HG02852 (cell line): ENCODE measurements around the gene GAK.

Experiments
- ATAC-seq: cut with Tn5 transposase; IDR thresholded peaks from one replicate; pipeline ENCODE4 v1.9.1; 2021; ENCODE audit warnings: mild to moderate bottlenecking, moderate library complexity; ENCODE audit not compliant: unreplicated experiment

The GAK gene

GRCh38 chr4:855880-856224 lies 76.3 kb downstream of the GAK start:
- no peak for ATAC-seq

- ATAC-seq: no peak
Measured at GRCh38 chr4:854356-854755, 77.8 kb downstream of the GAK start.

GRCh38 chr4:853416-853781 lies 78.7 kb downstream of the GAK start:
- no peak for ATAC-seq

- no peak for ATAC-seq
Measured at GRCh38 chr4:851701-852430, 80.2 kb downstream of the GAK start.

DNA sequence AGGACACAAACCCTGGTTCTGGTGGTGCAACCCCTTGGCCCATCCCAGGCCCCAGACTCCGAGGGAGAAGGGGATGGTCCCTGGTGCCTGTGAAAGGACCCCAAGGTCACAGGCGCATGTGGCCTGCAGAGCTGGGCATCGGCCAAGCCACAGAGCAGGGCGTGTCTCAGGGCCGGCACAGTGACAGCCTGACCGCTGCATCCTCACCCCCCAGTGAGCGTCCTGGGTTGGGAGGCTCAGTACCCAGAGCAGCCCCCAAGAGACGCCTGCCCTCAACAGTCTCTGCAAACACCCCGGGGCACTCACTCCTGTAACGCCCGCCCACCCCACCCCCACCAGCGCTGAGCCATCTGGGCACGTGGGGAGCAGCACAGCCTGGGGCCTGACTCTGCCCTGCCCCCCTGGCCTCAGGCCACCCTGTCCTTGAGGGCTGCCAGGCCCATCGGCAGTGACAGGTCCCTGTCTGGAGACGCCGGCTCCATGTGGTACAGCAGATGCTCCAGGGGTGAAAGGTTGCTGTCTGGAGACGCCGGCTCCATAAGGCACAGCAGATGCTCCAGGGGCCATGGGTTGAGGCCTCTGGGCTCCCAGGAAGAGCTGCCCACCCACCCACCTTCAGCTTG lies 81.7 kb downstream of the GAK start:
- no peak for ATAC-seq

GRCh38 chr4:849478-850175 lies 82.5 kb downstream of the GAK start:
- ATAC-seq: no peak

GRCh38 chr4:848803-849477 lies 83.2 kb downstream of the GAK start:
- no peak for ATAC-seq

DNA sequence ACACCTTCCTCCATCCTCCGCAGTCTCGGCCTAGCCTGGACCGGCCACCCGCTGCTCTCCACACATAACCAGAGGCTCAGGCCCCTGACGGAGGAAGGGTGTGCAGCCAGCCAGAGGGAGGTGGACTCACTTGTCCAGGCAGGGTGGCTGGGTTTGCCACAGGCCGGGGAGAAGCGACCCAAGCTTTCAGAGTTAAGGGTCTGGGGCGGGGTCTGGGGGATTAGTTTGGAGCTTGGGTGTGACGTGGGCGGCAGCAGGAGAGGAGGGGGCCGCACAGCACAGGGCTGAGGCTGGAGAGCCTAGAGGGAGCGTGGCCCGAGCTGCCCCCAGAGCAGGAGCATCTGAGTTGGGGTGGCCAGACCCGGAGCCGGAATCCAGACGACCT lies 83.8 kb downstream of the GAK start:
- no peak for ATAC-seq

DNA sequence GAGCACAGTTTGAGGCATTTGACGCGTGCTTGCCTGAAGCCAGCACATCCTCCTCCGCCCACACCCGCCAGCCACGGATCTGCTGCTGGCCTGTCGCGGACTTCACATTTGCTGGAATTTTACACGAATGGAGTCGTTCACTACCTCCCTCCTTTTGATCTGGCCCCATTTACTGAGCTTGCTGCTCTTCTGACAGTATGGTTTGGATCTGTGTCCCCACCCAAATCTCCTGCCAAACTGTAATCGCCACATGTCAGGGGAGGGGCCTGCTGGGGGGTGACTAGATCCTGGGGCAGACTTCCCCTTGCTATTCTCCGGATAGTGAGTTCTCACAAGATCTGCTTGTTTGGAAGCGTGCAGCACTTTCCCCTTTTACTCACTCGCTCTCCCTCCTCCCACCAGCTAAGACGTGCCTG lies 86.3 kb downstream of the GAK start:
- ATAC-seq: no peak

DNA sequence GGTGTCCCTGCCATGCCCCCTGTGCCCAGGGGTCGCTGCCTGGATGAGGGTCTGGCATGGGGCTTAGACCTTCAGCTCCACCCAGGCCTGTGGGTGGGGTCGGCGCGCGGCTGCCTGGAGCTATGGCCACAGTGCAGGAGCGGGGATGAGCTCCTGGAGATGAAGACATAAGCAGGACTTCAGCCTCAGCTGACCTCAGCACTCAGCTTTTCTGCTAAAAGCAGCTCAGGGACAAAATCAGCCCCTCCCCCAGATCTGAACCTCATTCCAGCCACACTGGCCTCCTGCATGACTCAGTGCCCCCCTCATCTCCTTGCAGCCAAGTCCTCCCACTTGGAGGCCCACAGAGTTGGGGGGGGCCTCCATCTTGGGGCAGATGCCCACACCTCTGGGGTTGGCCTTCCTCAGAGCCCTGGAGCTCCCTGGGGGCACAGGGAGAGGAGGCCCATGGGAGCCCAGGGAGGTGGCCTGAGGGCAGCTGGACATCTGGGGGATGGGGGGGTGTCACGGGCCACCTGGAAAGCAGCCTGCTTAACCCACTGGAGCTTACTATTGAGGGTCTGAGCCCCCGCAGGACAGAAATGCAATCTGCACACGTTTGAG lies 86.8 kb downstream of the GAK start:
- no peak for ATAC-seq

GRCh38 chr4:844752-845232 lies 87.3 kb downstream of the GAK start:
- ATAC-seq: no peak

GRCh38 chr4:839675-840443 lies 92.3 kb downstream of the GAK start:
- ATAC-seq: no peak

- ATAC-seq: no peak
Measured at GRCh38 chr4:837772-838171, 94.3 kb downstream of the GAK start.

GRCh38 chr4:836750-837301 lies 95.3 kb downstream of the GAK start:
- no peak for ATAC-seq

DNA sequence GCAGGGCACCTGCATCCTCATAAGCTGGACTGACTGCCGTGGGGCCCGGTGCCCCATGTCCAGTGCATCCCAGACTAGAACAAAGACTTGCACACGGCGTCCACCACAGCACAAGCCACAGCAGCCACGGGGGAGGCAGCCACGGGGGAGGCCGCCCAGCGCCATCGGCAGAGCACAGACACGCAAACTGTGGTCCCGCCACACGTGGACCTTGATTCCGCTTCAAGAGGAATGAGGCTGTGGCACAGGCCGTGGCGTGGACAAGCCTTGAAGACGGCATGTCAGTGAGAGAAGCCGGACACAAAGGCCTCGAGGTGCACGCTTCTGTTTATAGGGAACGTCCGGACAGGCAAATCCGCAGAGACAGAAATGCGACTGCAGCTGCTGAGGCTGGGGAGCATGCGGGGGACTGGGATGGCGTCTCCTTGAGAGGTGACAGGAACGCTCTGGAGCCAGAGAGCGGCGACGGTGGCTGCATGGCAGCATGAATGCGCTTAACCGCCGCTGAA lies 96.1 kb downstream of the GAK start:
- no peak for ATAC-seq

DNA sequence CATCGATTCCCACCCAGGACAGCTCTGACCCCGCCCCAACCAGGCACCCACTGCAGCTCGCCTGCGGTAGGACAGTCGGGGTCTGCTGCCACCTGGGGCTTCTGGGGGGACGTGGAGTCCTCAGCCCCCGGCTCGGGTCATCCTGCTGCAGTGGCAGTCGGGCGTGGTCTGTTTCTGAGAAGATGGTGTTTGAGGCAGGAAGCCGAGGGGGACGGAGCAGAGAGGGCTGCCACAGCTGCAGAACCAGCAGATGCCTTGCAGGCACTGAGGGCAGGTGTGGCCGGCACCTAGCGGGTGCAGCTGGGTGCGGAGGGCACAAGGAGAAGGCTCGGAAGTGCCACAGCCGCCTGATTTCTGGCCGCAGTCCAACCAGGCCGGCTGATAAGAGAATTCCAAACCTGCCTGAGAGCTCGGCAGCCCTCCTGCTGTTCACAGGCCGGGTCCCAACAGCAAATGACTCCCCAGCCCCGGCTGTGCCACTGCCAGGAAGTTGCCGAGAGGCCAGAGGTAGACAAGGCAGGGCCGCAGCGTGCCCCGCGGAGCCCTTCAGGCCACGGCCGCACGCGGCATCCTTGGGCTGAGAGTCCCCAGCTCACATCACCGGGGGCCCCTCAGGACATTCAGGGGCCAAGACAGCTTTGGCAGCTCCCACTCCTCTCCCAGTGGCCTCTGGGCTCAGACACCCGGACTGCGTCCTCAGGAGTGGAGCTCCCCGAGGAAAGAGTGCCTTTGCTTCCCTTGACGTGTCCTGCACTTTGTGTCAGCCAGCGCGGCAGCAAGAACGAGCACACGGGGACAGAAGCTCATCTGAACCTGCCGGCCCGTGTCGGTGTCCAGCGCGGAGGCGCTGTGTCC lies 96.7 kb downstream of the GAK start:
- no peak for ATAC-seq

GRCh38 chr4:834368-835147 lies 97.6 kb downstream of the GAK start:
- ATAC-seq: no peak

DNA sequence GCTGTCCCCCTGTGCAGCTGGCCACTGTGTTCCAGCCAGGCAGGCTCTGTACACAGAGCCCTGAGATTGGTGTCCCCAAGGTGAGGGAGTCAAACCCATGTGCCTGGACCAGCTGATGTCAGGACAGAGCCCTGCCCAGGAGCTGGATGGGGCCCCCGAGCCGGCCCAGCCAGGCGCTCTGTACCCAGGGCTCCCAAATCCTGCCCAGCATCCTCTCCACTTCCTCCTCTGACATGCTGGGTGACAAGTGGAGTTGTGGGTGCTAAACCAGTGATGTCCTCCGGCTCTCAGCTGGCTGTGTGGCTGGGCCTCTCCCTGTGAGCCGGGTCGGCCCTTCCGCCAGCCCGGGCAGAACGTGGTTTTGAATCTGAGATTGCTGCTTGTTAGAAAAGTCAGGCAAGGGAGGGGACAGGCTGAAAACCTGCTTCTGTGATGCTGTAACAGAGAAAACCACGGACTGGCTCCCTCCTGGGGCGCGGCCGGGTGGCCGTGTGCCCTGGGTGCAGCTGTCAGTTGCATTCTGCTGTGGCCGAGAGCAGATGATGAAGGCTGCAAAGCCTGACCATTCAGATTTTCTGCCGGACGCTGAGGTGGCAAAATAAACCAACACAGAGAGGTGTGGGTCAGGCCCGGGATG lies 98.3 kb downstream of the GAK start:
- ATAC-seq: no peak
